NB4 (cell line): Measurements from ENCODE around the gene ZC3H12A.

Experiments
- CTCF ChIP-seq: IDR thresholded peaks from one replicate; pipeline ENCODE4 v1.5.1; 2012; ENCODE audit warnings: low read depth, low read length
- MAX ChIP-seq: IDR thresholded peaks from 2 replicates; pipeline ENCODE4 v1.6.1; 2011; ENCODE audit warnings: low read depth, low read length
- POLR2A ChIP-seq: IDR thresholded peaks from 2 replicates; pipeline ENCODE4 v1.6.1; 2011; ENCODE audit warnings: mild to moderate bottlenecking; ENCODE audit not compliant: insufficient read length; ENCODE audit errors: extremely low read depth

GRCh38 chr1:37448691-37449417 is 25.5 kb upstream of the ZC3H12A start:
- TF ChIP-seq CTCF (no peak), POLR2A (no peak), MAX (no peak)
